ENCODE results near the gene PIP5KL1. TPM values are rescaled to one million over a fixed set of nuclear protein-coding genes. Genes with fewer than 3 reads are reported as not detected.
"Not testable (repeated sequence)": the region's sequence is repeated elsewhere in the genome, so short reads cannot be mapped to it uniquely, and the experiment has no call there.

The PIP5KL1 gene
- total RNA-seq, 1 experiment from 2014 or later, result 3.9 TPM

DNA sequence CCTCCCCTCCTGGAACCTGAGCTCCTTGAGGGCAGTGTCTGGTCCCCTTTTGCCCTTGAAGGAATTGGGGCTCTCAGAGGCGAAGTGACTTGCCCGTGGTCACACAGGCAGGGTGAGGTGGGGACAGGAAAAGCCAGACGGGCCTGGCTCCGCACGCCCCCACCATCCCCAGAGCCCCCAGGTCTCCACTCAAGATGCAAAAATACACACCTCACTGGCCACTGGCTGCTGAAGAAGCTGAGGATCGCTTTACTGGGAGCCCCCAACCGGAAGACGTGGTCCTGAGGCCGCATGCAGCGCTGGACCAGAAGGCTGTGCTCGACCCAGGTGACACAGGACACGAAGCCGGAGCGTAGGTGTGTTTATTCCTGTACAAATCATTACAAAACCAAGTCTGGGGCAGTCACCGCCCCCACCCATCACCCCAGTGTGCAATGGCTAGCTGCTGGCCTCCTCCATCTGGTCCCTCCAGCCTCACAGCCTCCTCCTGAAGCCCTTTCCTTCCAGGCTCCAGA, 45.5 kb downstream of the PIP5KL1 start:
- H3K9me3 ChIP-seq (ENCODE audit: low read depth, low read length, poor library complexity, severe bottlenecking), result no peaks in the 10 kb centered on the region
- H3K27ac ChIP-seq (ENCODE audit: low read depth, low read length, poor library complexity, severe bottlenecking), result peak overlapping the region; percentile 80
- no TSS peak for BruUV-seq (replicated peaks)
- peaks cover 32% of the 10 kb centered on the region for H3K4me1 ChIP-seq (ENCODE audit: insufficient read depth, low read length, poor library complexity, severe bottlenecking)
- no peaks in the 10 kb centered on the region for H3K27me3 ChIP-seq (replicated peaks; ENCODE audit: insufficient read depth, low read depth, low read length, poor library complexity)
- TF ChIP-seq EZH2 (IDR thresholded peaks at IDR 0.05; ENCODE audit: borderline replicate concordance, low read depth, low read length, poor library complexity, severe bottlenecking), result no peak
- TF ChIP-seq, protein P1, sequence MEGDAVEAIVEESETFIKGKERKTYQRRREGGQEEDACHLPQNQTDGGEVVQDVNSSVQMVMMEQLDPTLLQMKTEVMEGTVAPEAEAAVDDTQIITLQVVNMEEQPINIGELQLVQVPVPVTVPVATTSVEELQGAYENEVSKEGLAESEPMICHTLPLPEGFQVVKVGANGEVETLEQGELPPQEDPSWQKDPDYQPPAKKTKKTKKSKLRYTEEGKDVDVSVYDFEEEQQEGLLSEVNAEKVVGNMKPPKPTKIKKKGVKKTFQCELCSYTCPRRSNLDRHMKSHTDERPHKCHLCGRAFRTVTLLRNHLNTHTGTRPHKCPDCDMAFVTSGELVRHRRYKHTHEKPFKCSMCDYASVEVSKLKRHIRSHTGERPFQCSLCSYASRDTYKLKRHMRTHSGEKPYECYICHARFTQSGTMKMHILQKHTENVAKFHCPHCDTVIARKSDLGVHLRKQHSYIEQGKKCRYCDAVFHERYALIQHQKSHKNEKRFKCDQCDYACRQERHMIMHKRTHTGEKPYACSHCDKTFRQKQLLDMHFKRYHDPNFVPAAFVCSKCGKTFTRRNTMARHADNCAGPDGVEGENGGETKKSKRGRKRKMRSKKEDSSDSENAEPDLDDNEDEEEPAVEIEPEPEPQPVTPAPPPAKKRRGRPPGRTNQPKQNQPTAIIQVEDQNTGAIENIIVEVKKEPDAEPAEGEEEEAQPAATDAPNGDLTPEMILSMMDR (conservative IDR thresholded peaks at IDR 0.05; ENCODE audit: low read depth, low read length), result no peak
- ChIA-PET CTCF (interaction anchor here (0.9 kb wide), 1 partner anchor 15 kb away, joined by 6 read pairs; no protein-coding TSS in a partner anchor), POLR2A (ENCODE audit: low non-redundant PET) (no interaction called here)
- intact Hi-C loops (cut with micrococcal nuclease; ENCODE audit: unreplicated experiment), result no loop called here
- no peak for DNase-seq (ENCODE audit: low spot score)
- H3K36me3 ChIP-seq (ENCODE audit: insufficient read depth, low read length, poor library complexity, severe bottlenecking), result peaks cover 23% of the 10 kb centered on the region
- no peak overlapping the region for H3K4me3 ChIP-seq (ENCODE audit: low read depth, low read length, poor library complexity, severe bottlenecking)

DNA sequence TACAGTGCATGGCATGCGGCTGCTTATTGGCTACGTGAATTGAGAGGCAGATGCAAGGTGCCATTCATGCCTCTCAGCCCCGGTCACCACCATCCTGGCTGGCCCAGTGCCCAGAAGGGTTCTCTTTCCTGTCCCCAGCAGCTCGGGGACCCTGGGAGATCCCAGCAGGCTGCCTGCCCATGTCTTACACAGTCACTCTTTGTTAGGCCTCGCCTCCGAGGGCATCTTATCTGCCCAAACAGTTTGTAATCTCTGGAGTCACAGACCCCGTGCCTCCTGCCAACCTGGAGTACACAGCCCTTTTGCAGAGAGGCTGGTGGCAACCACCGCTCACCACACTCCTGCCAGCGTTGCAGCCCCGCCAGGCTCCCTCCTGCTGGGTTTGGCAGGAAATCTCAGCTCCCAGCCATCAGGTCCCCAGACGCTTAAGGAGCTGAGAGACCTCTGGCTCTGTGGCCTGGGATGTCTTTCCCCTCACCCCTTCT, 46.1 kb downstream of the PIP5KL1 start:
- Histone ChIP-seq H3K27me3 (replicated peaks; ENCODE audit: insufficient read depth, low read depth, low read length, poor library complexity) (no peaks in the 10 kb centered on the region), H3K27ac (ENCODE audit: low read depth, low read length, poor library complexity, severe bottlenecking) (peak overlapping the region; percentile 80), H3K4me1 (ENCODE audit: insufficient read depth, low read length, poor library complexity, severe bottlenecking) (peaks cover 32% of the 10 kb centered on the region), H3K9me3 (ENCODE audit: low read depth, low read length, poor library complexity, severe bottlenecking) (no peaks in the 10 kb centered on the region), H3K36me3 (ENCODE audit: insufficient read depth, low read length, poor library complexity, severe bottlenecking) (peaks cover 17% of the 10 kb centered on the region), H3K4me3 (ENCODE audit: low read depth, low read length, poor library complexity, severe bottlenecking) (no peak overlapping the region)
- no peak for TF ChIP-seq EZH2 (IDR thresholded peaks at IDR 0.05; ENCODE audit: borderline replicate concordance, low read depth, low read length, poor library complexity, severe bottlenecking)
- TF ChIP-seq, protein P1 (conservative IDR thresholded peaks at IDR 0.05; ENCODE audit: low read depth, low read length), result no peak
- intact Hi-C loops (cut with micrococcal nuclease; ENCODE audit: unreplicated experiment), result no loop called here
- ChIA-PET POLR2A (ENCODE audit: low non-redundant PET) (no interaction called here), CTCF (interaction anchor here (0.9 kb wide), 1 partner anchor 15 kb away, joined by 6 read pairs; no protein-coding TSS in a partner anchor)
- peak; percentile 91 for DNase-seq (ENCODE audit: low spot score)
- BruUV-seq (replicated peaks), result no TSS peak

DNA sequence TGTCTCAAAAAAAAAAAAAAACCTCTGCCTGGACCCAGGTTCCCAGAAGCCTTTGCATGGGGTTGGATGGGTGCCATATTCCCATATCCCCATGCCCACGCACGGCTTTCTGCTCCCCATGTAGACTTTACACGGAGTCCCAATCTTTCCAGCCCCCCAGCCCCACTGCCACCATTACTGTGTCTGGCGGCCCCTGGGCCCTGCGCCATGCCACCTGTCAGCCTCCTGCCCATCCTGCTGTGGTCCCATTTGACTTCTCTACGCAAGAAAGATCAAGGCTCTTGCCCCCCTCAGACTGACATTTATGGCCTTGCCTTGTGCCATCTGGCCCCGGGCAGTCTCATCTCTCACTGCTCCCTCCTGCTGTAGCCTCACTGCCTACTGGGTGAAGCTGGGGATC, 46.6 kb downstream of the PIP5KL1 start:
- CTCF ChIA-PET, result no interaction called here
- Histone ChIP-seq H3K4me3 (ENCODE audit: low read depth, low read length, poor library complexity, severe bottlenecking) (no peak overlapping the region), H3K9me3 (ENCODE audit: low read depth, low read length, poor library complexity, severe bottlenecking) (no peaks in the 10 kb centered on the region), H3K27me3 (replicated peaks; ENCODE audit: insufficient read depth, low read depth, low read length, poor library complexity) (no peaks in the 10 kb centered on the region), H3K4me1 (ENCODE audit: insufficient read depth, low read length, poor library complexity, severe bottlenecking) (peaks cover 33% of the 10 kb centered on the region), H3K36me3 (ENCODE audit: insufficient read depth, low read length, poor library complexity, severe bottlenecking) (peaks cover 17% of the 10 kb centered on the region), H3K27ac (ENCODE audit: low read depth, low read length, poor library complexity, severe bottlenecking) (peak overlapping the region; percentile 80)
- DNase-seq (ENCODE audit: low spot score), result peak; percentile 49
- TF ChIP-seq EZH2 (IDR thresholded peaks at IDR 0.05; ENCODE audit: borderline replicate concordance, low read depth, low read length, poor library complexity, severe bottlenecking), result no peak
- TF ChIP-seq, protein P1 (conservative IDR thresholded peaks at IDR 0.05; ENCODE audit: low read depth, low read length), result no peak
- BruUV-seq (replicated peaks), result no TSS peak
- POLR2A ChIA-PET (ENCODE audit: low non-redundant PET), result no interaction called here
- intact Hi-C loops (cut with micrococcal nuclease; ENCODE audit: unreplicated experiment), result no loop called here

DNA sequence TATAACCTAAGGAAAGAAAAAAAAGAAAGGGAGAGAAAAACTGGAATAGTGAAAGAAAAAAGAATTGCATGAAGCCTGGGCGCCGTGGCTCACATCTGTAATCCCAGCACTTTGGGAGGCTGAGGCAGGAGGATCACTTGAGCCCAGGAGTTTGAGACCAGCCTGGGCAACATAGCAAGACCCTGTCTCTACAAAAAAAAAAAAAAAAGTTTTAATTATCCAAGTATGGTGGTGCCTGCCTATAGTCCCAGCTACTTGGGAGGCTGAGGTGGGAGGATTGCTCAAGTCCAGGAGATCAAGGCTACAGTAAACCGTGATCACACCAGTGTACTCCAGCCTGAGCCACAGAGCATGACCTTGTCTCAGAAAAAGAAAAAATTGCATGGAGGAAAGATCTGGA, 48.9 kb downstream of the PIP5KL1 start:
- H3K36me3 ChIP-seq (ENCODE audit: insufficient read depth, low read length, poor library complexity, severe bottlenecking); CTCF ChIA-PET; H3K27me3 ChIP-seq (replicated peaks; ENCODE audit: insufficient read depth, low read depth, low read length, poor library complexity); DNase-seq (ENCODE audit: low spot score); POLR2A ChIA-PET (ENCODE audit: low non-redundant PET); BruUV-seq (replicated peaks); intact Hi-C loops (cut with micrococcal nuclease; ENCODE audit: unreplicated experiment); H3K27ac ChIP-seq (ENCODE audit: low read depth, low read length, poor library complexity, severe bottlenecking); H3K4me3 ChIP-seq (ENCODE audit: low read depth, low read length, poor library complexity, severe bottlenecking); H3K9me3 ChIP-seq (ENCODE audit: low read depth, low read length, poor library complexity, severe bottlenecking): not testable (repeated sequence)
- peaks cover 50% of the 10 kb centered on the region for H3K4me1 ChIP-seq (ENCODE audit: insufficient read depth, low read length, poor library complexity, severe bottlenecking)

Measured in A673 (cell line).